ENCODE data around the gene KLF11.

DNA sequence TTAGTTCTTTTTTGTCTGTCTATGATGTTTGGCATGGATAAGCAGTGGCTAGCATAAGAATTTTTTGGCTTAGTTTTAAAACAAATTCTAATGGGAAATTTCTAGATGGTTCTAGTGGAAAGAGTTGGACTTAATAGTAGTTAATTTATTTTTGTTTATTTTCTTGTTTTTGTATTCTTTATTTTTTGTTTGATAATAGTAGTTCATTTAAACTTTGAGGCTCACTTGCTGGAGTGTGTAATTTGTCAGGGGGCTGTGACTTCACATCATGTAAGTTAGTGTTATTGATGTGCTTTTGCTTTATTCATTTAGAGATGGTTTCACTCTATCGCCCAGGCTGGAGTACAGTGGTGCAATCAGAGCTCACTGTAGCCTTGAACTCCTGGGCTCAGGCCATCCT, 43.7 kb upstream of the KLF11 start:
- TF ChIP-seq, protein P1, sequence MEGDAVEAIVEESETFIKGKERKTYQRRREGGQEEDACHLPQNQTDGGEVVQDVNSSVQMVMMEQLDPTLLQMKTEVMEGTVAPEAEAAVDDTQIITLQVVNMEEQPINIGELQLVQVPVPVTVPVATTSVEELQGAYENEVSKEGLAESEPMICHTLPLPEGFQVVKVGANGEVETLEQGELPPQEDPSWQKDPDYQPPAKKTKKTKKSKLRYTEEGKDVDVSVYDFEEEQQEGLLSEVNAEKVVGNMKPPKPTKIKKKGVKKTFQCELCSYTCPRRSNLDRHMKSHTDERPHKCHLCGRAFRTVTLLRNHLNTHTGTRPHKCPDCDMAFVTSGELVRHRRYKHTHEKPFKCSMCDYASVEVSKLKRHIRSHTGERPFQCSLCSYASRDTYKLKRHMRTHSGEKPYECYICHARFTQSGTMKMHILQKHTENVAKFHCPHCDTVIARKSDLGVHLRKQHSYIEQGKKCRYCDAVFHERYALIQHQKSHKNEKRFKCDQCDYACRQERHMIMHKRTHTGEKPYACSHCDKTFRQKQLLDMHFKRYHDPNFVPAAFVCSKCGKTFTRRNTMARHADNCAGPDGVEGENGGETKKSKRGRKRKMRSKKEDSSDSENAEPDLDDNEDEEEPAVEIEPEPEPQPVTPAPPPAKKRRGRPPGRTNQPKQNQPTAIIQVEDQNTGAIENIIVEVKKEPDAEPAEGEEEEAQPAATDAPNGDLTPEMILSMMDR (conservative IDR thresholded peaks at IDR 0.05; ENCODE audit: low read length) = no peak
- TF ChIP-seq EZH2phosphoT487 (IDR thresholded peaks at IDR 0.05; ENCODE audit: borderline replicate concordance) = no peak

Data from Loucy (cell line).